Sigmoid colon (tissue), 7 donors: Measurements from ENCODE around the gene NIPAL3. TPM values are rescaled to one million over a fixed set of nuclear protein-coding genes. Genes with fewer than 3 reads are reported as not detected.

ENCODE experiments used
- DNase-seq: peaks from one replicate; pipeline ENCODE4 v3.0.0-alpha.2; 2019
- H3K27ac ChIP-seq, 4 donors: fragments of 200-600 bp; sonication (generic); one replicate each; pipeline ENCODE4 v1.5.1; 2016 to 2019; ENCODE audit warnings: mild to moderate bottlenecking in 1 of 4
- H3K27me3 ChIP-seq, 3 donors: fragments of 200-600 bp; sonication (generic); one replicate each; pipeline ENCODE4 v1.5.1; 2019; ENCODE audit warnings: mild to moderate bottlenecking in 1 of 3
- H3K36me3 ChIP-seq, 4 donors: fragments of 200-600 bp; sonication (generic); one replicate each; pipeline ENCODE4 v1.5.1; 2016 to 2019
- H3K4me1 ChIP-seq, 4 donors: fragments of 200-600 bp; sonication (generic); one replicate each; pipeline ENCODE4 v1.5.1; 2017 to 2019
- H3K4me3 ChIP-seq, 4 donors: fragments of 200-600 bp; sonication (generic); one replicate each; pipeline ENCODE4 v1.5.1; 2017 to 2019; ENCODE audit warnings: mild to moderate bottlenecking in 2 of 4, moderate library complexity in 1 of 4
- H3K9me3 ChIP-seq, 4 donors: fragments of 200-600 bp in 3 of 4; sonication (generic) in 3 of 4; one replicate each; pipeline versions ENCODE4 v1.5.1 to v1.6.1; 2013 to 2019
- CTCF ChIP-seq, 4 experiments: fragments of 450-650 bp in 3 of 4; fragments of 200-600 bp in 1 of 4; IDR thresholded peaks; one replicate each; pipeline ENCODE4 v1.5.1; 2016 to 2019; ENCODE audit warnings: antibody characterized with exemption in 4 of 4, mild to moderate bottlenecking in 3 of 4, moderate library complexity in 2 of 4
- EP300 ChIP-seq, 4 donors: sonication (generic); formaldehyde crosslinking; IDR thresholded peaks; one replicate each; pipeline ENCODE4 v1.6.1; 2017; ENCODE audit warnings: antibody characterized with exemption in 4 of 4
- POLR2A ChIP-seq, 2 donors: fragments of 450-650 bp; IDR thresholded peaks; one replicate each; pipeline ENCODE4 v1.6.1; 2016; ENCODE audit warnings: antibody characterized with exemption in 2 of 2, mild to moderate bottlenecking in 2 of 2, moderate library complexity in 2 of 2
- POLR2AphosphoS5 ChIP-seq, 4 donors: sonication (generic); formaldehyde crosslinking; IDR thresholded peaks; one replicate each; pipeline ENCODE4 v1.6.1; 2017; ENCODE audit warnings: antibody characterized with exemption in 4 of 4
- WGBS, 2 donors: extraction: QIAGEN DNeasy Blood & Tissue Kit; methylation state at CpG; one replicate each; pipeline ENCODE4 v1.1.7; 2013; 5-methylcytosine and 5-hydroxymethylcytosine counted together
- intact Hi-C: fragments of 100-400 bp; cut with DNase I; formaldehyde crosslinking; loops from one replicate; pipeline ENCODE4 v1.15.1; 2023
- polyA plus RNA-seq, 3 donors: library from polyadenylated mRNA; stranded (reverse); fragments of 200-250 nt; gene quantifications; one replicate each; pipeline ENCODE4 v1.2.3, GENCODE V29; 2013
- total RNA-seq, 4 donors: library from RNA; depleted of rRNA; stranded (reverse); fragments of >200 nt; gene quantifications; one replicate each; pipeline ENCODE4 v1.1.0, GENCODE V29; 2016
- donor health status: healthy with polysubstance abuse.
- donor health status: Bipolar disorder and iron deficiency.
- donor health status: healthy.

NIPAL3 gene
- total and polyA plus RNA-seq, 7 donors = 5.8 to 53.2 (median 23.7) TPM

- Histone ChIP-seq H3K4me3 (no peak overlapping the region), H3K36me3 (no peaks in the 10 kb centered on the region), H3K4me1 (no peaks in the 10 kb centered on the region), H3K27me3 (no peaks in the 10 kb centered on the region), H3K27ac (no peak overlapping the region), H3K9me3 (no peaks in the 10 kb centered on the region)
- intact Hi-C loops = no loop called here
- no peak for DNase-seq
- TF ChIP-seq POLR2AphosphoS5 (IDR thresholded peaks at IDR 0.05) = no peak
- 68 to 86% methylated on average over 4 of the region's 4 CpGs for WGBS, 2 donors
These were observed 61.7 kb downstream of the NIPAL3 start for GRCh38 chr1:24477309-24477708.

GRCh38 chr1:24481101-24481500 lies 65.5 kb downstream of the NIPAL3 start:
- WGBS, 2 donors = 35 to 74% methylated on average over 2 of the region's 2 CpGs

GRCh38 chr1:24481843-24482610 lies 66.4 kb downstream of the NIPAL3 start:
- Histone ChIP-seq H3K4me3 (no peak overlapping the region), H3K27ac (no peak overlapping the region), H3K27me3 (no peaks in the 10 kb centered on the region), H3K9me3 (no peaks in the 10 kb centered on the region), H3K36me3 (no peaks in the 10 kb centered on the region), H3K4me1 (no peaks in the 10 kb centered on the region)
- intact Hi-C loops = no loop called here
- TF ChIP-seq CTCF (IDR thresholded peaks at IDR 0.05) (no peak), POLR2AphosphoS5 (IDR thresholded peaks at IDR 0.05) (no peak), EP300 (IDR thresholded peaks at IDR 0.05) (no peak), POLR2A (IDR thresholded peaks at IDR 0.05) (no peak)
- no peak for DNase-seq
- whole genome bisulfite sequencing, 2 donors = 86 to 93% methylated on average over 16 of the region's 16 CpGs

More at GRCh38 chr1:24481101-24481500, 65.5 kb downstream of the NIPAL3 start:
- Histone ChIP-seq H3K36me3 (no peaks in the 10 kb centered on the region), H3K27ac (no peak overlapping the region), H3K4me3 (no peak overlapping the region), H3K4me1 (no peaks in the 10 kb centered on the region), H3K9me3 (no peaks in the 10 kb centered on the region), H3K27me3 (no peaks in the 10 kb centered on the region)
- no peak for DNase-seq
- TF ChIP-seq POLR2A (IDR thresholded peaks at IDR 0.05) = no peak
- TF ChIP-seq CTCF (IDR thresholded peaks at IDR 0.05) = no peak
- no peak for TF ChIP-seq EP300 (IDR thresholded peaks at IDR 0.05)
- TF ChIP-seq POLR2AphosphoS5 (IDR thresholded peaks at IDR 0.05) = no peak
- intact Hi-C loops = no loop called here

GRCh38 chr1:24483441-24483840 lies 67.8 kb downstream of the NIPAL3 start:
- Histone ChIP-seq H3K27ac (no peak overlapping the region), H3K27me3 (no peaks in the 10 kb centered on the region), H3K36me3 (no peaks in the 10 kb centered on the region), H3K4me1 (no peaks in the 10 kb centered on the region), H3K9me3 (no peaks in the 10 kb centered on the region), H3K4me3 (no peak overlapping the region)
- WGBS, 2 donors = 74 to 89% methylated on average over 5 of the region's 5 CpGs
- TF ChIP-seq POLR2AphosphoS5 (IDR thresholded peaks at IDR 0.05) = no peak
- TF ChIP-seq EP300 (IDR thresholded peaks at IDR 0.05) = no peak
- TF ChIP-seq POLR2A (IDR thresholded peaks at IDR 0.05) = no peak
- TF ChIP-seq CTCF (IDR thresholded peaks at IDR 0.05) = no peak
- no peak for DNase-seq
- intact Hi-C loops = no loop called here

GRCh38 chr1:24484199-24484598 lies 68.6 kb downstream of the NIPAL3 start:
- DNase-seq = no peak
- 67 to 80% methylated on average over 4 of the region's 4 CpGs for WGBS, 2 donors
- intact Hi-C loops = no loop called here

More at GRCh38 chr1:24484199-24484598, 68.6 kb downstream of the NIPAL3 start:
- TF ChIP-seq CTCF (IDR thresholded peaks at IDR 0.05) = no peak
- TF ChIP-seq POLR2A (IDR thresholded peaks at IDR 0.05) = no peak
- no peak for TF ChIP-seq EP300 (IDR thresholded peaks at IDR 0.05)
- Histone ChIP-seq H3K27ac (no peak overlapping the region), H3K9me3 (no peaks in the 10 kb centered on the region), H3K27me3 (no peaks in the 10 kb centered on the region), H3K36me3 (no peaks in the 10 kb centered on the region), H3K4me3 (no peak overlapping the region), H3K4me1 (no peaks in the 10 kb centered on the region)
